Skeletal muscle satellite cell (primary cell): ENCODE data around the gene MEN1.

ENCODE experiments used
- H3K27me3 ChIP-seq: 2 replicates; pipeline ENCODE4 v1.7.0; 2013; ENCODE audit warnings: low read length; ENCODE audit not compliant: control insufficient read depth, insufficient read depth
- H3K36me3 ChIP-seq: 2 replicates; pipeline ENCODE4 v1.7.0; 2013; ENCODE audit warnings: mild to moderate bottlenecking, control low read depth, low read length; ENCODE audit not compliant: insufficient read depth
- H3K4me1 ChIP-seq: 2 replicates; pipeline ENCODE4 v1.7.0; 2013; ENCODE audit warnings: low read length; ENCODE audit not compliant: control insufficient read depth, insufficient read depth
- H3K4me2 ChIP-seq: 2 replicates; pipeline ENCODE4 v1.7.0; 2013; ENCODE audit warnings: mild to moderate bottlenecking, low read length
- H3K4me3 ChIP-seq: 2 replicates; pipeline ENCODE4 v1.7.0; 2013; ENCODE audit warnings: low read length
- H3K9ac ChIP-seq: 2 replicates; pipeline ENCODE4 v1.7.0; 2013; ENCODE audit warnings: mild to moderate bottlenecking, low read depth, low read length, moderate library complexity
- H3K9me3 ChIP-seq: replicated peaks from 2 replicates; pipeline ENCODE4 v1.7.0; 2013; ENCODE audit warnings: mild to moderate bottlenecking, control low read depth, low read length

Gene MEN1

GRCh38 chr11:64843686-64844329 is 33.5 kb upstream of the MEN1 start:
- no peak overlapping the region for H3K9ac ChIP-seq
- no peaks in the 10 kb centered on the region for H3K27me3 ChIP-seq
- H3K4me3 ChIP-seq = no peak overlapping the region
- H3K36me3 ChIP-seq = no peaks in the 10 kb centered on the region
- H3K9me3 ChIP-seq = no peaks in the 10 kb centered on the region
- H3K4me2 ChIP-seq = peak overlapping the region; percentile 72
- H3K4me1 ChIP-seq = peaks cover 12% of the 10 kb centered on the region

DNA sequence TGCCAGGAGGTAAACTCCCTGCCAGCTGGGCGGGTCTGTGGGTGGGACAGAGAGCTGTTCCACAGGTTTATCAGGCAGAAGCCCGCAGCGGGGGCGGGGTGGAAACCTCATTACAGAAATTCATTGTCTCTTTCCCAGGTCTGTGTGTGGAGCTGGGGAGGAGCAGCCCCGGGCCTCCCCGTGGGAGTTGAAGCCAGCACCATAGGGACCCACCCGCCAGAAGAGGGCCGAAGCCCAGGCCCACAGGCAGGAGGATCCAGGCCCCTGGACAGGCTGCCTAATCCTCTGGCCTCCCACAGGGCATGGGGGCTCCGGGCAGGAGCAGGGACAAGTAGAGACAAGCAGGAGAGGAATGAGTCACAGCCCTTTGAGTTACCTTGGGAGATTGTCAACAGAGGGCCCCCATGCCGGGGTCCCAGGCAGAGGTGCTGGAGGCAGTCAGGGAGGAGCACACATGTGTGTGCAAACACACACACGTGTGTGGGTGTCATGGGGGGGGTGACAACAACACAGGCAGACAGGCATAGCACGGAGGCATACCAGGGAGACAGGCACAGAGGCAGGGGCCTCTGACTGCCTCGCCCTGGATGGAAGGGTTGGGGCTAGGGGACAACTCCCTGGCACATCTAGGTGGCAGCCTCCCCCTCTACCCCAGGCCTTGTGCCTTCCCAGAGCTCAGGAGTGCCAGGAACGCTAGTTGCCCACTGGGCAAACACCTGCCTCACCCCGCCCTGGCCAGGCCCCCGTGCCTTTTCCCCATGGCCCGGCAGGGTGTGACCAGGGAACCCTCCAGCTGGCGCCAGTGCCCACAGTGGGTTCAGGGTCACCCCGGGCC is 32.7 kb upstream of the MEN1 start:
- H3K9ac ChIP-seq = no peak overlapping the region

DNA sequence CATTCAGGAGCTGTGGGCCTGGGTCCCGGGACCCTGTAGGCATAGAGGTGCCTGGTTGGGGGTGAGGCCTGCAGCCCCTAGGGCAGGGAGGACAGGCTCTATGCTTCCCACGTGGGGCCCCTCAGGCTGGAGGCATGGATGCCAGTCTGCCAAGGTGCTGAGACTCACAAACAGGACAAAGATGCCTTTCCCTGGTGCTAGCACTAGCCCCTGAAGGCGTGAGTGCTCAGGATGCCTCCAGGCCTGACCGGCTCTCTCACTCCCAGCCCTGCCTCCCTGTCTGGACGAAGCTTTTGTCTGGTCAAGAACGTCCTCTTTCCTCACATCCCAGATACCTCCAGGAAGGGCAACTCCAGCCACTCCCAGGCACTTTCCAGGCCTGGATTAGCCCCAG is 32.0 kb upstream of the MEN1 start:
- Histone ChIP-seq H3K9ac (no peak overlapping the region), H3K4me3 (no peak overlapping the region), H3K9me3 (no peaks in the 10 kb centered on the region)

More for the DNA sequence above, 32.7 kb upstream of the MEN1 start:
- H3K4me2 ChIP-seq = no peak overlapping the region
- no peaks in the 10 kb centered on the region for H3K9me3 ChIP-seq
- no peak overlapping the region for H3K4me3 ChIP-seq
- peaks cover 12% of the 10 kb centered on the region for H3K4me1 ChIP-seq
- H3K27me3 ChIP-seq = no peaks in the 10 kb centered on the region
- no peaks in the 10 kb centered on the region for H3K36me3 ChIP-seq

GRCh38 chr11:64841592-64842365 is 31.4 kb upstream of the MEN1 start:
- no peak overlapping the region for H3K9ac ChIP-seq

More for the DNA sequence above, 32.0 kb upstream of the MEN1 start:
- peaks cover 10% of the 10 kb centered on the region for H3K4me1 ChIP-seq
- H3K27me3 ChIP-seq = no peaks in the 10 kb centered on the region
- H3K36me3 ChIP-seq = no peaks in the 10 kb centered on the region
- H3K4me2 ChIP-seq = no peak overlapping the region

GRCh38 chr11:64839887-64840782 is 29.8 kb upstream of the MEN1 start:
- Histone ChIP-seq H3K4me3 (no peak overlapping the region), H3K36me3 (no peaks in the 10 kb centered on the region), H3K27me3 (no peaks in the 10 kb centered on the region), H3K4me1 (peaks cover 12% of the 10 kb centered on the region), H3K9me3 (no peaks in the 10 kb centered on the region), H3K4me2 (no peak overlapping the region), H3K9ac (no peak overlapping the region)

More at GRCh38 chr11:64841592-64842365, 31.4 kb upstream of the MEN1 start:
- H3K36me3 ChIP-seq = no peaks in the 10 kb centered on the region
- no peak overlapping the region for H3K4me2 ChIP-seq
- no peaks in the 10 kb centered on the region for H3K27me3 ChIP-seq
- peaks cover 8% of the 10 kb centered on the region for H3K4me1 ChIP-seq
- no peak overlapping the region for H3K4me3 ChIP-seq
- no peaks in the 10 kb centered on the region for H3K9me3 ChIP-seq

GRCh38 chr11:64839335-64839734 is 29.0 kb upstream of the MEN1 start:
- Histone ChIP-seq H3K4me3 (no peak overlapping the region), H3K36me3 (no peaks in the 10 kb centered on the region), H3K27me3 (no peaks in the 10 kb centered on the region), H3K9ac (no peak overlapping the region), H3K9me3 (no peaks in the 10 kb centered on the region), H3K4me2 (no peak overlapping the region), H3K4me1 (peaks cover 11% of the 10 kb centered on the region)

GRCh38 chr11:64838600-64839334 is 28.4 kb upstream of the MEN1 start:
- Histone ChIP-seq H3K4me1 (peaks cover 11% of the 10 kb centered on the region), H3K27me3 (no peaks in the 10 kb centered on the region), H3K36me3 (no peaks in the 10 kb centered on the region)

GRCh38 chr11:64837887-64838351 is 27.6 kb upstream of the MEN1 start:
- H3K9me3 ChIP-seq = no peaks in the 10 kb centered on the region
- H3K4me3 ChIP-seq = no peak overlapping the region
- H3K36me3 ChIP-seq = no peaks in the 10 kb centered on the region
- no peak overlapping the region for H3K4me2 ChIP-seq
- no peak overlapping the region for H3K9ac ChIP-seq
- H3K4me1 ChIP-seq = peaks cover 7% of the 10 kb centered on the region
- H3K27me3 ChIP-seq = no peaks in the 10 kb centered on the region

More at GRCh38 chr11:64838600-64839334, 28.4 kb upstream of the MEN1 start:
- no peak overlapping the region for H3K4me3 ChIP-seq
- no peaks in the 10 kb centered on the region for H3K9me3 ChIP-seq
- H3K9ac ChIP-seq = no peak overlapping the region
- no peak overlapping the region for H3K4me2 ChIP-seq

DNA sequence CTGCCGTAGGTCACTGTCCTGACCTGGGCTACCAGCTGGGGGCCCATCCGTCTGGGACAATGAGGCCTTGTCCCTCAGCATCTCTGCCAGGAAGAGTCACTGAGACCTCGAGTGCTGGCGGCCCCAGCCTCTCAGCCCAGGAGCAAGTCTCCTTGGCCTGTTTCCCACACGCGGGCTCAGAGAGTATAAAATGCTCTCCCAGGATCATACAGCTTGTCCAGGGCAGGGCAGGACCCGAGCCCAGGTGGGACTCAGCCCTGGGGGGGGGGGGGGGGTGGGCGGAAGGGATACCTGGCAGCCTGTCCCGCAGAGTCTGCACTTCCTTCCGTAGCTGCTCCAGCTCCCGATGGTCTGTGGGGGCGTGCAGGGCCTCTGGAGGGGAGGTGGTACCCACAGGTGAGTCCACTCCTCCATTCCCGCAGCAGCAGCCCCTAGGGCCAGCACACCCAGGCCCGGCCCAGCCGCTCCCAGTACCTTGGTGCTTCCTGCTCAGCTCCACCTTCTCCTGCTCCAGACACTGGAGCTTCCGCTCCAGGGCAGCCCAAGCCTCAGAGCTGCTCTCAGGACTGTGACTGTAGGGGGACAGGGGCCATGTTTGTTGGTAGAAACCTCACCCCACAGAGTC is 26.2 kb upstream of the MEN1 start:
- Histone ChIP-seq H3K4me1 (peaks cover 6% of the 10 kb centered on the region), H3K4me2 (no peak overlapping the region), H3K27me3 (peaks cover 4% of the 10 kb centered on the region), H3K4me3 (no peak overlapping the region), H3K9me3 (no peaks in the 10 kb centered on the region), H3K9ac (no peak overlapping the region), H3K36me3 (no peaks in the 10 kb centered on the region)
